Measurements from ENCODE around the gene CD8A.

GRCh38 chr2:86770816-86771301 lies 19.9 kb downstream of the CD8A start:
- TF ChIP-seq CTCF (IDR thresholded peaks at IDR 0.05) = no peak
- TF ChIP-seq POLR2A (IDR thresholded peaks at IDR 0.05) = no peak
